IMR-90 (cell line): ENCODE data around the gene ADGRG6.

Source experiments
- RAD21 ChIP-seq: IDR thresholded peaks from 2 replicates; pipeline ENCODE4 v1.6.1; 2012; ENCODE audit warnings: low read length, improper control_type of control experiment
- TF ChIP-seq, protein P1 (sequence below): fragments of 150-350 bp; IDR thresholded peaks from 2 replicates; pipeline ENCODE4 v1.6.1; 2017; ENCODE audit warnings: mild to moderate bottlenecking, antibody characterized with exemption, low read length, low read depth

GRCh38 chr6:142332393-142333098, 30.7 kb downstream of the ADGRG6 start:
- TF ChIP-seq, protein P1, sequence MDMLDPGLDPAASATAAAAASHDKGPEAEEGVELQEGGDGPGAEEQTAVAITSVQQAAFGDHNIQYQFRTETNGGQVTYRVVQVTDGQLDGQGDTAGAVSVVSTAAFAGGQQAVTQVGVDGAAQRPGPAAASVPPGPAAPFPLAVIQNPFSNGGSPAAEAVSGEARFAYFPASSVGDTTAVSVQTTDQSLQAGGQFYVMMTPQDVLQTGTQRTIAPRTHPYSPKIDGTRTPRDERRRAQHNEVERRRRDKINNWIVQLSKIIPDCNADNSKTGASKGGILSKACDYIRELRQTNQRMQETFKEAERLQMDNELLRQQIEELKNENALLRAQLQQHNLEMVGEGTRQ = no peak
- no peak for TF ChIP-seq RAD21
